Measurements from ENCODE around the gene RNF125.
"Not testable (repeated sequence)": the region's sequence is repeated elsewhere in the genome, so short reads cannot be mapped to it uniquely, and the experiment has no call there.

Gene RNF125

DNA sequence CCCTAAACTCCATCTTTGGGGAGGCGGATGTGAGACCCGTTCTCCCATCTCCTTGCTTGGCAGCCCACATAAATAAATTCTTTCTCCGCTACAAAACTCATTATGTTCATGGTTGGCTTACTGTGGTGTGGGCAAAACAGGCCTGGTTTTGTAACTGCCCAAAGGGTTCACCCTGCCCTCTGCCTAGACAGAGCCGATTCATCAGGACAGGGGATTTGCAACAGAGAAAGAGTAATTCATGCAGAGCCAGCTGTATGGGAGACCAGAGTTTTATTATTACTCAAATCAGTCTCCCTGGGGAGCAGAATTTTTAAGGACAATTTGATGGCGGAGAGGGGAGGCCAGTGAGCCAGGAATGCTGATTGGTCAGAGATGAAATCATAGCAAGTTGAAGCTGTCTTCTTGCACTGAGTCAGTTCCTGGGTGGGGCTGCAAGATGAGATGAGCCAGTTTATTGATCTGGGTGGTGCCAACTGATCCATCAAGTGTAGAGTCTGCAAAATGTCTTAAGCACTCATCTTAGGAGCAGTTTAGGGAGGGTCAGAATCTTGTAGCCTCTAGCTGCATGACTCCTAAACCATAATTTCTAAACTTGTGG is 8.4 kb upstream of the RNF125 start:
- TF ChIP-seq, protein P1, sequence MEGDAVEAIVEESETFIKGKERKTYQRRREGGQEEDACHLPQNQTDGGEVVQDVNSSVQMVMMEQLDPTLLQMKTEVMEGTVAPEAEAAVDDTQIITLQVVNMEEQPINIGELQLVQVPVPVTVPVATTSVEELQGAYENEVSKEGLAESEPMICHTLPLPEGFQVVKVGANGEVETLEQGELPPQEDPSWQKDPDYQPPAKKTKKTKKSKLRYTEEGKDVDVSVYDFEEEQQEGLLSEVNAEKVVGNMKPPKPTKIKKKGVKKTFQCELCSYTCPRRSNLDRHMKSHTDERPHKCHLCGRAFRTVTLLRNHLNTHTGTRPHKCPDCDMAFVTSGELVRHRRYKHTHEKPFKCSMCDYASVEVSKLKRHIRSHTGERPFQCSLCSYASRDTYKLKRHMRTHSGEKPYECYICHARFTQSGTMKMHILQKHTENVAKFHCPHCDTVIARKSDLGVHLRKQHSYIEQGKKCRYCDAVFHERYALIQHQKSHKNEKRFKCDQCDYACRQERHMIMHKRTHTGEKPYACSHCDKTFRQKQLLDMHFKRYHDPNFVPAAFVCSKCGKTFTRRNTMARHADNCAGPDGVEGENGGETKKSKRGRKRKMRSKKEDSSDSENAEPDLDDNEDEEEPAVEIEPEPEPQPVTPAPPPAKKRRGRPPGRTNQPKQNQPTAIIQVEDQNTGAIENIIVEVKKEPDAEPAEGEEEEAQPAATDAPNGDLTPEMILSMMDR (IDR thresholded peaks at IDR 0.05; ENCODE audit: extremely low read depth, missing control alignments) = no peak
- DNase-seq (ENCODE audit: low spot score) = no peak

GRCh38 chr18:32011193-32011592 is 7.4 kb upstream of the RNF125 start:
- TF ChIP-seq, protein P1 (IDR thresholded peaks at IDR 0.05; ENCODE audit: extremely low read depth, missing control alignments) = no peak
- DNase-seq (ENCODE audit: low spot score) = no peak

DNA sequence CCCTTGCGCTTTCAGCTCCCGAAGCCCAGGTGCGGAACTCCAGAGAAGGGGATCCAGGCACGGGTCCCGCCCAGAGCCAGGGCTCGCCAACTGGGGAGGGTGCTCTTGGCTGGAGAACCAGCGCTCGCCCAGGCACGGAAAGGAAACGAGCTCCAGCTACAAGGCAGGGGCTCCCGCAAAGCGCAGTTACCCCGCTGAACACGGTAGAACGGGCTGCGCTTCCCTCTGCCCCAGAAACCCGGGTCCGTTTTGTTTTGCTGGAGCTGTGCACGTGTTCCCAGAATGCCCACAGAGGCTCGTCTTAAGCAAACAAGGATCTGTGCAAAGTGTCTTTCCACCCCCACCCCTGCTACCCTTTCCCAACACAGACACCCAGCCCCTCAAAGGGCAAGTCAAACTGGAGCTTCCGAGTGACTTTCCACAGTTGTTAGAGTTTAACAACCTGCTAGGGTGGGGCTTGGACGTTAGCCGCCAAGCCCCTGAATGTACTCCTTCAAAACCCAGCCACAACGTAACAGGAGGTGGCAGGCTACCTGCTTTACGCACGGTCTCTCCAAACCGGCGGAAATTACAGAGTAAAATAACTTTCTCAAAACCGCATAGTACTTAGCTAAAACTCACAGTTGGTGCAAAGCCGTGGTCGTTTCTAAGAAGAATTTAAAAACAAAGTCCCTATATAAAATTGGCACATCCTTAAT is 775 bp downstream of the RNF125 start:
- DNase-seq (ENCODE audit: low spot score) = peak; percentile 54

DNA sequence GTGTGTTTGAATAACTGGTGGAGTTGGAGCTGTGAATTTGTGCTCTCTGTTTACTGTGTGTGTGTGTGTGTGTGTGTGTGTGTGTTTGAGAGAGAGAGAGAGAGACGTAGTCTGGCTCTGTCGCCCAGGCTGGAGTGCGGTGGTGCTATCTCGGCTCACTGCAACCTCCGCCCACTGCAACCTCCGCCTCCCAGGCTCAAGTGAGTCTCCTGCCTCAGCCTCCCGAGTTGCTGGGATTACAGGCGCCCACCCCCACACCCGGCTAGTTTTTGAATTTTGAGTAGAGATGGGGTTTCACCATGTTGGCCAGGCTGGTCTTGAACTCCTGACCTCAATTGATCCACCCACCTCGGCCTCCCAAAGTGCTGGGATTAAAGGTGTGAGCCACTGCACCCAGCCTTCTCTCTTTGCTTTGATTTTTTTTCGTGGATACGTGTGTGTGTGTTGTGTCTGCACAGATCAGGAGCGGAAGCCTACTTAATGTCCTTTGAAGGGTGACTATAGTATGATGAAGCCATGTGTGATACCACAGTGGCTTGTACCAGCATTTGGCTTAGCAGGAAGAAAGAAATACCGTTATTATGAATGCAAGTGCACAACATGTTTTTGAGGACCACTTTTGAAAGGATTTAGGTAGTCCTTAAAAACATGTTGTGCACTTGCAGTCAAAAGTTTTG is 1.5 kb downstream of the RNF125 start:
- not testable (repeated sequence) for DNase-seq (ENCODE audit: low spot score)

More for the DNA sequence above, 775 bp downstream of the RNF125 start:
- TF ChIP-seq, protein P1 (IDR thresholded peaks at IDR 0.05; ENCODE audit: extremely low read depth, missing control alignments) = no peak

GRCh38 chr18:32021756-32022564 is 3.3 kb downstream of the RNF125 start:
- DNase-seq (ENCODE audit: low spot score) = no peak
- TF ChIP-seq, protein P1 (IDR thresholded peaks at IDR 0.05; ENCODE audit: extremely low read depth, missing control alignments) = no peak

DNA sequence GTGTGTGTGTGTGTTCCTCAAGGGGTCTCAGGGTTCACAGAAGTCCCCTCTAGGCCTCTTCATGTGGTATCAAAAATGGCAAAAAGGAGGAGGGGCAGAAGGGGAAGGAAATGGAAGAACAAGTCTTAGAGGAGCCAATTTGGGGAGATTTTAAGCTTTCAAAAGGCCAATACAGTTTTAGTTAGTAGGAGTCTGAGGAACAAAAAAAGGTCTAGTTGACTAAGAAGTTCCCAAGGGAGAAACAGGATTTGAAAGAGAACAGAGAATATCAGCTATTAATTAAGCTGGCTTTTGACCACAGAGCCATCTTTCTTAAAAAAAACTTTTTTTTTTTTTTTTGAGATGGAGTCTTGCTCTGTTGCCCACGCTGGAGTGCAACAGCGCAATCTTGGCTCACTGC is 7.1 kb downstream of the RNF125 start:
- TF ChIP-seq, protein P1 (IDR thresholded peaks at IDR 0.05; ENCODE audit: extremely low read depth, missing control alignments) = no peak
- DNase-seq (ENCODE audit: low spot score) = no peak

DNA sequence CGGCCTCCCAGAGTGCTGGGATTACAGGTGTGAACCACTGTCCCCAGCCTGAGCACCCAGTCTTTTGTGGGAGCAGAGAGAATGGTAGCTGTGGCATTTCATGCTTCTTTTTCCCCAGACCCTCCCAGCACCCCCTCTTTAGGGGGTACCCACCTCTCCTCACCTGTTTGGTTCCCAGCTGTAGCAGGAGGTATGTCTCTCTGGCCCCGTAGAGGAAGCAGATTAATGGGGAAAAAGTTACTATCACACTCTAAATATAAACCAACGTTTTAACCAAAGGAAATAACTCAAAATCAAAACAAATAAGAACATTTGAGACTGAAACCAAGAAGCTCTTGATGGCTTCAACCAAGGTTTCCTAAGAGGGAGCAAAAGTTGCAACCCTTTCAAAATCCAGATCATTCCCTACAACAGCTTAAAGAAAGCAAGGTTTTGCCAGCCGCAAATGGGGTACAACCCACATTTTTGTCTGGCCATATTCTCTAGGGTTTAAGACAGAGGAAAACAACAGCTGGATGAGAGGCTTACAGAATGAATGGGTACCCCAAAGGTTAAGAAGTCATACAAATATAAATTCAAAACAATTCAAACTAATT is 8.0 kb downstream of the RNF125 start:
- no peak for DNase-seq (ENCODE audit: low spot score)
- TF ChIP-seq, protein P1 (IDR thresholded peaks at IDR 0.05; ENCODE audit: extremely low read depth, missing control alignments) = no peak
